KMS-11 (cell line): ENCODE results near the gene WDR43.

Experiments
- H2AFZ ChIP-seq: fragments of 200-600 bp; sonication (generic); 2 replicates; pipeline ENCODE4 v1.6.1; 2016; ENCODE audit warnings: antibody characterized with exemption, mixed run types, low read depth
- H3K27ac ChIP-seq: fragments of 200-600 bp; sonication (generic); 2 replicates; pipeline ENCODE4 v1.6.1; 2016; ENCODE audit warnings: mild to moderate bottlenecking, mixed run types
- H3K27me3 ChIP-seq: fragments of 200-600 bp; sonication (generic); 2 replicates; pipeline ENCODE4 v1.6.1; 2017; ENCODE audit warnings: mild to moderate bottlenecking, low read depth, mixed run types, moderate library complexity; ENCODE audit not compliant: insufficient read depth
- H3K36me3 ChIP-seq: fragments of 200-600 bp; sonication (generic); 2 replicates; pipeline ENCODE4 v1.6.1; 2017; ENCODE audit warnings: mild to moderate bottlenecking, mixed run types; ENCODE audit not compliant: insufficient read depth
- H3K4me1 ChIP-seq: fragments of 200-600 bp; sonication (generic); 2 replicates; pipeline ENCODE4 v1.6.1; 2016; ENCODE audit warnings: mild to moderate bottlenecking, low read depth, mixed run types; ENCODE audit not compliant: poor library complexity, severe bottlenecking
- H3K4me2 ChIP-seq: fragments of 200-600 bp; sonication (generic); 2 replicates; pipeline ENCODE4 v1.7.0; 2016; ENCODE audit warnings: mild to moderate bottlenecking, mixed run types
- H3K4me3 ChIP-seq: fragments of 200-600 bp; sonication (generic); IDR thresholded peaks from 2 replicates; pipeline ENCODE4 v1.6.1; 2017; ENCODE audit warnings: low read depth, low read length, mixed read lengths; ENCODE audit not compliant: insufficient read depth
- H3K79me2 ChIP-seq: fragments of 200-600 bp; sonication (generic); 2 replicates; pipeline ENCODE4 v1.6.1; 2016; ENCODE audit warnings: low read depth, mixed run types; ENCODE audit not compliant: insufficient read depth
- H3K9ac ChIP-seq: fragments of 200-600 bp; sonication (generic); 2 replicates; pipeline ENCODE4 v1.6.1; 2016; ENCODE audit warnings: mild to moderate bottlenecking, mixed run types
- H4K20me1 ChIP-seq: fragments of 200-600 bp; sonication (generic); 2 replicates; pipeline ENCODE4 v1.6.1; 2016; ENCODE audit warnings: mild to moderate bottlenecking, mixed run types; ENCODE audit not compliant: insufficient read depth
- CTCF ChIP-seq: fragments of 200-600 bp; sonication (generic); conservative IDR thresholded peaks from 2 replicates; pipeline ENCODE4 v1.6.1; 2017; ENCODE audit warnings: low read depth, mild to moderate bottlenecking, antibody characterized with exemption, low read length, moderate library complexity, mixed read lengths

Gene WDR43

GRCh38 chr2:28904802-28905457 is 10.5 kb downstream of the WDR43 start:
- Histone ChIP-seq H3K4me3 (no peak overlapping the region), H4K20me1 (peaks cover 55% of the 10 kb centered on the region), H3K4me2 (no peak overlapping the region), H3K9ac (no peak overlapping the region), H3K27ac (no peak overlapping the region), H3K36me3 (peaks cover 20% of the 10 kb centered on the region; the same call in 1 of the 2 replicates), H3K27me3 (no peaks in the 10 kb centered on the region), H3K4me1 (peaks cover 18% of the 10 kb centered on the region), H2AFZ (no peak overlapping the region), H3K79me2 (peaks cover 100% of the 10 kb centered on the region)
- TF ChIP-seq CTCF: no peak

GRCh38 chr2:28905533-28905932 is 11.1 kb downstream of the WDR43 start:
- no peak overlapping the region for H3K4me2 ChIP-seq
- peaks cover 98% of the 10 kb centered on the region for H3K79me2 ChIP-seq
- H3K36me3 ChIP-seq: peaks cover 20% of the 10 kb centered on the region; the same call in 1 of the 2 replicates
- no peak overlapping the region for H3K9ac ChIP-seq
- H4K20me1 ChIP-seq: peaks cover 49% of the 10 kb centered on the region
- no peak overlapping the region for H3K27ac ChIP-seq
- TF ChIP-seq CTCF: no peak
- H3K4me1 ChIP-seq: peaks cover 12% of the 10 kb centered on the region
- no peak overlapping the region for H2AFZ ChIP-seq
- no peak overlapping the region for H3K4me3 ChIP-seq
- no peaks in the 10 kb centered on the region for H3K27me3 ChIP-seq

- Histone ChIP-seq H3K4me3 (no peak overlapping the region), H3K9ac (no peak overlapping the region), H3K27ac (no peak overlapping the region), H3K27me3 (no peaks in the 10 kb centered on the region), H3K4me1 (peaks cover 4% of the 10 kb centered on the region), H3K79me2 (peaks cover 98% of the 10 kb centered on the region), H4K20me1 (peaks cover 46% of the 10 kb centered on the region), H3K4me2 (no peak overlapping the region), H2AFZ (no peak overlapping the region), H3K36me3 (peaks cover 20% of the 10 kb centered on the region; the same call in 1 of the 2 replicates)
- no peak for TF ChIP-seq CTCF
Observed at GRCh38 chr2:28906376-28906775, 11.9 kb downstream of the WDR43 start.

GRCh38 chr2:28906821-28907220 is 12.4 kb downstream of the WDR43 start:
- H3K9ac ChIP-seq: no peak overlapping the region
- peaks cover 98% of the 10 kb centered on the region for H3K79me2 ChIP-seq
- peaks cover 23% of the 10 kb centered on the region; the same call in 1 of the 2 replicates for H3K36me3 ChIP-seq
- H3K4me1 ChIP-seq: peaks cover 4% of the 10 kb centered on the region
- no peak for TF ChIP-seq CTCF
- H3K4me3 ChIP-seq: no peak overlapping the region
- no peak overlapping the region for H3K4me2 ChIP-seq
- H4K20me1 ChIP-seq: peaks cover 42% of the 10 kb centered on the region
- H3K27me3 ChIP-seq: no peaks in the 10 kb centered on the region
- H2AFZ ChIP-seq: no peak overlapping the region
- no peak overlapping the region for H3K27ac ChIP-seq
